ENCODE results near the gene SLC28A1.

SLC28A1 gene

DNA sequence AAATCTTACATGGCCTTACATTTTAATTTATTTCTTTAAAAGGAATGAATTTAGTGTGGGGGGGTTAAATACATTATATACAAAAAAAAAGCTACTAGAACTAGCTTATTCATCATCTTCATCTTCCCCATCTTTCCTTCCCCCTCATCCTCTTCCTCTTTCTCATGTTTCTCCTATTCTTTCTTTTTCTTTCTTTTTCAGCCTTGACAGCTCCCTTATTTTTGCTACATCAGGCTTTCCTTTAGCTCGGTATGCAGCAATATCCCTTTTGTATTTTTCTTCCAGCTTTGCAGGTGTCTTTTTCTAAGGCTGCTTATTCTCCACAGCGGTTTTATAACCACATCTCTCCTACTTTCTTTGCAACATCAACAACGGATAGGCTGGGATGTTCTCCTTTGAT, 55.9 kb downstream of the SLC28A1 start:
- DNase-seq (ENCODE audit: low read depth in 2 of 2) = no peak

DNA sequence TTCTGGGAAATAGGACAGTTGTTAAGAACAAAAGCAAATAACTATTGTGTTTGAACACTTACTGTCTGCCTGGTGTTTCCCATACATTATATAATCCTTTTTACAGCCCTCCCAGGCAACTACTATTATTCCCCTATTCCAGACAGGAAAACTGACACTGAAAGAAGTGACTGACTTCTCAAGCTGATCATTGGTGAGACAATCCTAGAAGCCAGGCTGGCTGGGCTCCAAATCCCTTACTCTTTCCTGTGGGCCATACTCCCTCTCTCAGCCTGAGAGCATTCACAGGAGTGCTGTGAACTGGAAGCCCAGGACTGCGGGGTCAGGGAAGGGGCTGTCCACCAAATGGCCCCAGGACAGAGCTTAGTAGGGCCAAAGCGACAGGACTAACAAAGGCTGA, 58.0 kb downstream of the SLC28A1 start:
- DNase-seq (ENCODE audit: low read depth in 2 of 2) = no peak

DNA sequence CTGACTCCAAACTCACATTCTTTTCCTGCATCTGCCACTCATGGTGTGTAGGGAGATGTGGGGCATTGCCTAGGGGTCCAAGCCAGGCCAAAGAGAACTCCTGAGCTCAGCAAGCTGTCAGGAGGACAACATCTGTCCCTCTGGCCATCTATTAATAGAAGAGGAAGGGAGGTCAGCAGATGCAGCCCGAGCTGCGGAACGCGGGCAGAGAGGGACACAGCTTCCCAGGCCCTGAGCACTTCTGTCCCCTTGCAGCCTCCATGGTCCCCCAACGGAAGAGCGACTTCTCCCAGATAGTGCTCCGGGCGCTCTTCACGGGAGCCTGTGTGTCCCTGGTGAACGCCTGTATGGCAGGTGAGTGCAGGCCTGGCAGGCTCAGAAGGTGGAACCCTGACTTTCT, 59.8 kb downstream of the SLC28A1 start:
- DNase-seq (ENCODE audit: low read depth in 2 of 2) = no peak

- no peak for DNase-seq (ENCODE audit: low read depth in 2 of 2)
Measured at GRCh38 chr15:84944861-84945260, 60.4 kb downstream of the SLC28A1 start.

DNA sequence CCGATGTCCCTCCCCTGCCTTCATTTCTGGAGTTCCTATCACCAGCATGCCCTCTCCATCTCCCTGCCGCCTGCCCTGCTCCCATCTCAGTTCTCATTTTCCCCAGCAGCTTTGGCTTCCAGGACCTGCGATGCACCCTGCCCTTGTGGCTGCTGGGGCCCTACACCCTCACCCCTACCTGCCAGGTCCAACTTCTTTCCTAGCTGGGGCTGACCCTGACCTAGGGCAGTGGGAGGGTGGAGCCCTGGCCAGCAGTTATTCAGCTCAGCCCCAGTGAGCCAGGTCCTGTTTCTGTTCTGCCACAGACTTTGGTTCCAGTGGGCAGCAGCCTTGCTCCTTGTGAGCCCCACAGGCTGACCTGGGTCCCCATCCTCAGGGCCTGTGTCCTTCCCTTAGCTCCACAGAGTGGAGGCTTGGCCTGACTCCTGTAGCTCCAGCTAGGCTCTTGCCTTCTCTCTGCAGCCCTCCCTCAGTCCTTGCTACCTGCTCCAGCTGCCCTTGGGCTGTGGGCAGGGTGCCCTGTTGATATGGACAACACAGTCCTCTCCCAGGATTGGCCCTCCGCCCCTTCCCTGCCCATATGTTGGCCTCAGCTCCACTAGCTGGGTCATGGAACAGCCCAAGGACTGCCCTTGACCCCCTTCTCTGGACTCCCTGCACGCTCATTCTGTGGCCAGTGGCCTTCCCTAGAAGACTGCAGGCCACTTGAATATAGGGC, 62.5 kb downstream of the SLC28A1 start:
- DNase-seq (ENCODE audit: low read depth in 2 of 2) = no peak

DNA sequence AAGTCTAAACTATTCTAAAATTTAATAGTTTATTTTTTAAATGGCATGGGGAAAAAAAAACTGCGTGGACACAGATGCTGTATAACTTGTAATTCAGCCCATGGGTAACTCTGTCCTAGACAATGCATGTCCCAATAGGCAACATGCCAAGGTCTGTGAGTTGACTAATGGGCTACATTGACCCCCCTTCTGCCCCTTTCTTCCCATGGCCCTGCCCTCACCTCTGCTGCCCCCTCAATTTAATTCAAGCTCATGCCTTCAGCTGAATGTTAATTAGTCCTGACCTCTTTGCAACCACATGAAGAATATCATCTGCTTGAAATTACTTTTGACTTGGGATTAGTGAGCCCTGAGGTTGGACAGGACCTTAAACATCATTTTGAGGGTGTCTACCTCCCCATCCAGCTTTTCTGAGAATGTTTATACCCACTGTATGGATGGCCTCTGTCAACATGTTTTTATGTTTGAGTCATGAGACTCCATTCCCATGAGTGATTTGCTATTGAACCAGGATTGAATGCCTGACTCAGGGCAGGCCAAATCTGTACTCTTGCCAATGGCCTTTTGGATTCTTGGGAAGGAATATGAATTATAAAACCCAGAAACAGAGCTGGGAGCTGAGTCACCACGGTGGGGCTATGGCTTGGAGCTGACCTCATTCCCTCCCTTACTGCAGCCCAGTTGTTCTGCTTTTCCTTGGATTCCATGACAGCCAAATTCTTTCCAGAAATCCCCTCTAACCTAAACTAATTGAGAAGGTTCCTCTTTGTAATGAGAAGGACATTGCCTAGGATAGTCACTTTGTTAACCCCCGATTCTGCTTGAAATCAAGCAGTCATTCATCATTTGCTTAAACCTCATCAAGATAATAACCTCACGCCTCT, 63.7 kb downstream of the SLC28A1 start:
- peak; percentile 90 for DNase-seq (ENCODE audit: low read depth in 2 of 2)

GRCh38 chr15:84949043-84949442, 64.6 kb downstream of the SLC28A1 start:
- DNase-seq (ENCODE audit: low read depth in 2 of 2) = peak in 1 of 2 experiments; percentile 35

GRCh38 chr15:84949845-84950569, 65.5 kb downstream of the SLC28A1 start:
- DNase-seq (ENCODE audit: low read depth in 2 of 2) = no peak

DNA sequence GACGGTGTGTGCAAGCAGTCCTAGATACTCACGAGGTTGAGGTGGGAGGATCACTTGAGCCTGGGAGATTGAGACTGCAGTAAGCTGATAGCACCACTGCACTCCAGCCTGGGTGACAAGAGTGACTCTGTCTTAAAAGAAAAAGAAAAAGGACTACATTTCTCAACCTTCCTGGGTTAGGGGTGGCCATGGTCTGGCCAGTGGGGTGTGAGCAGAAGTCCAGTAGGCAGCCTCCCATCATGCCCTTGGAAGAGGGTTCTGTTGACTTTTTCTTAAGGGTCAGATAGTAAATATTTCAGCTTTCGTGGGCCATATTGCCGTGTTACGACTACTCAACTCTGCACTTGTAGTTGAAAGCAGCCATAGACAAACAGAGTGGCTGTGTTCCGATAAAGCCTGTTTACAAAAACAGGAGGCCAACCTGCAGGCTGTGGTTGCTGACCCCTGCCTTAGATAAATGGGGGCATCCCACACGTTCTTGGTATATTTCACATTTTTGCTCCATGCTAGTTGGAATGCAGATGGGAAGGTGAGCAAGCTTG, 66.2 kb downstream of the SLC28A1 start:
- no peak for DNase-seq (ENCODE audit: low read depth in 2 of 2)

DNA sequence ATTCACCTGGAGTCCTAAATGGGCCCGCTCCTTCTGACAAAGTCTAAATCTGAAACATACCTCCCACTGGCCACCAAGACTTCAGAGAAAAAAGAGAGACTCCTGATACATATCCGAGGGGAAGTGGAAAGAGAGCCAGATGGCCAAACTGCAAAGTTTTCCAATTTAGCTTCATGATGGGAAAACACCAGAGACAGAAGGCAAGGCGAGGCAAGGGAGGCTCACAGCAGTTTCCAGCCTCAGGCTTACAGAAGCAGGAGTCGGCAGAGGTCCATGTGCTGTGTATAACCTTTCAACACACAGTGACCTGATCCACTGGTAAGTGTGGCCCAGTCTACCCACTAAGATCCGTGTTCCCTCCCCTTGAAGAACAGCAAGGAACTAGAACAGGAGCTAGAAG, 67.3 kb downstream of the SLC28A1 start:
- DNase-seq (ENCODE audit: low read depth in 2 of 2) = no peak

GRCh38 chr15:84953136-84953535, 68.7 kb downstream of the SLC28A1 start:
- no peak for DNase-seq (ENCODE audit: low read depth in 2 of 2)

DNA sequence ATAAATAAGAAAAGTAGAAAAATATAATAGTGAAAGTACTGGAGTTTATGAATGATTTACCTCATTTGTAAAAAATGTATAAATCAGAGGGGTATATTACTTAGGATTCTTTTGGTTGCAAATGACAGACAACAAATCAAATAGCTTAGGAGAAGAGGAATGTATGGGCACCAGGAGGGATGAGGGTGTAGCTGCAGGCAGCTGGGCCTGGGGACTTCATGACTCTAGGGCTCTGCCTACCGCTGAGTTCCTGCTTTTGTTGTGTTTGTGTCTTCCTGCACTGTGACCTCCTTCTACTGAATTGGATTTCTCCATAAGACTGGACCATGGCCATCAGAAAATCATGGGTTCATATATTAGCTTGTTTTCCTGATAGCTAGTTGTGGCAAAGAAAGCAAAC, 69.3 kb downstream of the SLC28A1 start:
- no peak for DNase-seq (ENCODE audit: low read depth in 2 of 2)

DNA sequence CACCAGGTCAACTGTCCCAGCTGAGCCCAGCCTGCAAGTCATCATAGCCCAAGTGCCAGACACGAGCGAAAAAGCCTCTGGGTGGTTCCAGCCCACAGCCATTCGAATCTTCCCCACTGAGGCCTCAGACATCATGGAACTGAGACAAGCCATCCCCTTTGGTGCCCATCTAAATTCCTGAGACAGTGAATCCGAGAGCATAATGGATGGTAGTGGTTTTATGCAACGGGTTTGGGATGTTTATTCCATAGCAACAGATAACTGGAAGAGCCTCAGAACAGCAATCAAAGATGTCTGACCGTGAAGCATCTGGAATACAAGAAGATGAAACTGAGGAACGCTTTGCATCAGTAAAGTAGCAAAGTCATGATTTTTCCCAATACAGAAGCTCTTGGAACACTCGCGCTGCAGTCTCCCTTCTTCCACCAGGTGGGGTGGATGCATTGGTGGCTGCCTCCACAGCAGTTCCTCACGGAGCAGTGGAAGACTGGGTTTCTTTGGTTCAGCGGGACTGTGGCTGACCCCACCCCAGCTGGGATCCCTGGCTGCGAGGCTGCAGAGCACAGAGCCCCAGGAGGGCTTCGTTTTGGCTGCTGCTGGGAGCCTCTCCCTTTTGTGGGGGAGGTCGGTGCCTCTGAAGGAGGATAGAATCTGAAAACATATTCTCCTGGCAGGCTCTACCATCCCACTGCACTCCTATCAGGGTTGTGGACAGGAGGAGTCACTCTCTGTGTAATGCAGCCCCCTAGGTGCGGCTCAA, 70.8 kb downstream of the SLC28A1 start:
- DNase-seq (ENCODE audit: low read depth in 2 of 2) = peak in 1 of 2 experiments; percentile 40

DNA sequence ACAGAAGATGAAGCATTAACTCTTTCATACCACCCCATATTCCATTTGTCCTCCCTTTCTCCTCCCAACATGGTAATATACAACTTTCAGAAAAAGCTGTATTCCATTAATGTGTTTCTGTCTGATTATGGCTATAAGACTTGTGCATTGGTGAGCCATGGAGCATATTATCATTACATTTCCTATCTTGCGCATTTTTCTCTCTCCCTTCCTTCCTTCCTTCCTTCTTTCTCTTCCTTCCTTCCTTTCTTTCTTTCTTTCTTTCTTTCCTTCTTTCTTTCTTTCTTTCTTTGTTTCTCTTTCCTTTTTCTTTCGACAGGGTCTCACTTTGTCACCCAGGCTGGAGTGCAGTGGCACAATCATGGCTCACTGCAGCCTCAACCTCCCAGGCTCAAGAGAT, 71.7 kb downstream of the SLC28A1 start:
- DNase-seq (ENCODE audit: low read depth in 2 of 2) = no peak

GRCh38 chr15:84960391-84961113, 76.1 kb downstream of the SLC28A1 start:
- no peak for DNase-seq (ENCODE audit: low read depth in 2 of 2)

DNA sequence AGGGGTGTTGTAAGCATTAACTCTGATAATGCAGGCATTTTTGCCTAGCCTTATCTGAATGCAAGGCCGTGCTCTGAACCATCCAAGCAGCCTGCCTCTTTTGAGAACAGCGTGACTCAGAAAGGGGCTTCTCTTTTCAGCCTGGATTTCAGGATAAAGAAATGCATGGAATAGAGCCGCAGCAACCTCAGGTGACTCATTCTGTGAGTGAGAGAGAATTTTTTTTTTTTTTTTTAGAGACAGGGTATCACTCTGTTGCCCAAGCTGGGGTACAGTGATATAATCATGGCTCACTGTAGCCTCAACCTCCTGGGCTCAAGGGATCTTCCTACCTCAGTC, 76.6 kb downstream of the SLC28A1 start:
- peak in 1 of 2 experiments; percentile 58 for DNase-seq (ENCODE audit: low read depth in 2 of 2)

- DNase-seq (ENCODE audit: low read depth in 2 of 2) = no peak
Measured at GRCh38 chr15:84961707-84962106, 77.2 kb downstream of the SLC28A1 start.

GRCh38 chr15:84962955-84963354, 78.5 kb downstream of the SLC28A1 start:
- no peak for DNase-seq (ENCODE audit: low read depth in 2 of 2)

DNA sequence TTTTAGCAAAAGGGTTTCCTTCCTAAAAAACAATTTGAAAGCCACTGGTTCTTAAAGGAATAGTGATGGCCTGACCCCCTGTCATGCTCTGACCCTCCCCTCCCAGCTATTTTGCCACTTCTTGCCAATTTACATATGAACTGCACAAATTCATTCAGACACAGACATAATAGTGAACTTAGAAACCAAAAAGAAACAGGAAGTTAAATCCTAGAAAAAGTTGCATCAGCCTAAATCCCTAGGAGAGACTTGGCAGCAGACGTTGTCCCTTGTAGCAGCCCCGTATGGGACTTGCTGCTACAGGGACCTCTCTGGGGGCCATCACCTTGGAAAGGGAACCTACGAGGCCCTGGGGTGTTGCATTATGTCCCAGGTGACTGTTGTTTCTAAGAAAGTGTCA, 82.9 kb downstream of the SLC28A1 start:
- DNase-seq (ENCODE audit: low read depth in 2 of 2) = no peak

DNA sequence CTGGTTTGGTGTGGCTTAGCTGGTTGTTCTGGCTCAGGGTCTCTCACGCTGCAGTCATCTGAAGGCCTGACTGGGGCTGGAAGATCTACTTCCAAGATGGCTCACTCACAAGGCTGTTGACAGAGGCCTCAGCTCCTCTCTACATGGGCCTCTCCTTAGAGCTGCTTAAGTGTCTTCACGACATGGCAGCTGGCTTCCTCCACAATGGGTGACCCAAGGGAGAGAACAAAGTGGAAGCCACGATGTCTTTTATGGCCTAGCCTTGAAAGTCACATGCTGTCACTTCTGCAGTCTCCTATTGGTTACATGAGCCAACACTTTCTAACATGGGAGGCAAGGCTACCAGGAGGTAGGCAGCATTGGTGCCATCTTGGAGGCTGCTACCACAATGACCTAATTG, 83.8 kb downstream of the SLC28A1 start:
- DNase-seq (ENCODE audit: low read depth in 2 of 2) = no peak

DNA sequence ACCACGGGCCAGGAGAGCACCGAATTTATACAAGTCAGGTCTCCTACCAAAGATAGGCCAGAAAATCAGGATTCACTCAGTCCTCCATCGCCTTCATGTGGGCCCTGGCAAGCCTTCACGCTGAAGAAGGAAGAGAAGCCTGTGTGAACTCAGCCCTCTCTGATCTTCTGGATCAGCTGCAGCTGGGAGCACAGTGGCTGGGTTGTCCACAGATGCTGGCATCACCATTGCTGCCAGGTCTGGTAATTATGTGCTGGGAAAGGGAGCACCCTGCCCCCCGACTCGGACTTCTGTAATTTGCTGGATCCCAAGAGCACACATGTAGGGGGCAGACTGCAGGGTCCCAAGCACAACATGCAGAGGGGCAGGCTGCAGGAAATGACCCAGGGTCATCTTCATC, 84.8 kb downstream of the SLC28A1 start:
- no peak for DNase-seq (ENCODE audit: low read depth in 2 of 2)

All from fibroblast of skin of left biceps (primary cell).